ENCODE measurements around the gene MCTP1.

The MCTP1 gene

GRCh38 chr5:95261437-95262175, 23.3 kb downstream of the MCTP1 start:
- no peaks in the 10 kb centered on the region for H3K36me3 ChIP-seq
- H3K4me1 ChIP-seq = no peaks in the 10 kb centered on the region
- H3K27me3 ChIP-seq = no peaks in the 10 kb centered on the region; the same call in none of the 2 replicates
- peak; percentile 17 for DNase-seq
- no peak overlapping the region for H3K4me3 ChIP-seq (ENCODE audit: low read depth, low read length)
- no peaks in the 10 kb centered on the region for H3K9me3 ChIP-seq
- TF ChIP-seq CTCF (IDR thresholded peaks at IDR 0.05; ENCODE audit: low read depth, low read length) = peak; percentile 58

- no peak for DNase-seq
- H3K4me1 ChIP-seq = no peaks in the 10 kb centered on the region
- no peak overlapping the region for H3K4me3 ChIP-seq (ENCODE audit: low read depth, low read length)
- TF ChIP-seq CTCF (IDR thresholded peaks at IDR 0.05; ENCODE audit: low read depth, low read length) = no peak
- peaks cover 6% of the 10 kb centered on the region for H3K27me3 ChIP-seq
- no peaks in the 10 kb centered on the region; the same call in 1 of the 2 replicates for H3K36me3 ChIP-seq
- H3K9me3 ChIP-seq = no peaks in the 10 kb centered on the region
These were observed 27.9 kb downstream of the MCTP1 start for GRCh38 chr5:95256991-95257390.

GRCh38 chr5:95256446-95256845, 28.4 kb downstream of the MCTP1 start:
- H3K4me1 ChIP-seq = no peaks in the 10 kb centered on the region
- no peak overlapping the region for H3K4me3 ChIP-seq (ENCODE audit: low read depth, low read length)
- TF ChIP-seq CTCF (IDR thresholded peaks at IDR 0.05; ENCODE audit: low read depth, low read length) = no peak
- no peak for DNase-seq
- H3K36me3 ChIP-seq = no peaks in the 10 kb centered on the region; the same call in 1 of the 2 replicates
- no peaks in the 10 kb centered on the region for H3K9me3 ChIP-seq
- H3K27me3 ChIP-seq = peaks cover 6% of the 10 kb centered on the region

GRCh38 chr5:95252801-95253200, 32.1 kb downstream of the MCTP1 start:
- Histone ChIP-seq H3K27me3 (peaks cover 6% of the 10 kb centered on the region), H3K36me3 (no peaks in the 10 kb centered on the region; the same call in 1 of the 2 replicates), H3K9me3 (no peaks in the 10 kb centered on the region), H3K4me3 (ENCODE audit: low read depth, low read length) (no peak overlapping the region), H3K4me1 (no peaks in the 10 kb centered on the region)
- no peak for DNase-seq
- no peak for TF ChIP-seq CTCF (IDR thresholded peaks at IDR 0.05; ENCODE audit: low read depth, low read length)

GRCh38 chr5:95251185-95251584, 33.7 kb downstream of the MCTP1 start:
- Histone ChIP-seq H3K4me1 (no peaks in the 10 kb centered on the region), H3K36me3 (no peaks in the 10 kb centered on the region; the same call in 1 of the 2 replicates), H3K27me3 (peaks cover 9% of the 10 kb centered on the region), H3K4me3 (ENCODE audit: low read depth, low read length) (no peak overlapping the region), H3K9me3 (no peaks in the 10 kb centered on the region)
- no peak for TF ChIP-seq CTCF (IDR thresholded peaks at IDR 0.05; ENCODE audit: low read depth, low read length)
- DNase-seq = no peak

- Histone ChIP-seq H3K9me3 (no peaks in the 10 kb centered on the region), H3K4me3 (ENCODE audit: low read depth, low read length) (no peak overlapping the region), H3K4me1 (no peaks in the 10 kb centered on the region), H3K27me3 (peaks cover 3% of the 10 kb centered on the region; the same call in 1 of the 2 replicates), H3K36me3 (no peaks in the 10 kb centered on the region)
- DNase-seq = no peak
- no peak for TF ChIP-seq CTCF (IDR thresholded peaks at IDR 0.05; ENCODE audit: low read depth, low read length)
These were observed 40.4 kb downstream of the MCTP1 start for GRCh38 chr5:95244479-95244878.

Data from BE2C (cell line).